ENCODE results near the gene SIN3A.

GRCh38 chr15:75420698-75421097, 30.8 kb downstream of the SIN3A start:
- TF ChIP-seq CTCF (IDR thresholded peaks at IDR 0.05), result no peak
- no peak for TF ChIP-seq POLR2A (IDR thresholded peaks at IDR 0.05)
